Measurements from ENCODE around the gene NUDT2.
"Not testable (repeated sequence)": the region's sequence is repeated elsewhere in the genome, so short reads cannot be mapped to it uniquely, and the experiment has no call there.

The NUDT2 gene

GRCh38 chr9:34328987-34329832 lies at the start of gene NUDT2, which contains the start of gene KIF24:
NUDT2 (plus strand) TSS chr9:34329569; CDS start chr9:34339040, 9,471 bp downstream.
KIF24 (minus strand) TSS chr9:34329268; CDS start chr9:34311346, 17,922 bp downstream.
- peaks cover 2% of the 10 kb centered on the region for H3K36me3 Mint-ChIP-seq (ENCODE audit: low read depth)
- DNase-seq (peak; percentile 96), ATAC-seq (peak; percentile 97)
- H3K27me3 Mint-ChIP-seq: peaks cover 2% of the 10 kb centered on the region
- peaks cover 41% of the 10 kb centered on the region for H3K4me1 Mint-ChIP-seq
- peak within 1 kb of the TSS; percentile 94 for H3K4me3 Mint-ChIP-seq
- H3K9me3 Mint-ChIP-seq: no peaks in the 10 kb centered on the region
- peak within 1 kb of the TSS; percentile 96 for H3K27ac Mint-ChIP-seq

- Mint-ChIP-seq H3K27ac (no peak overlapping the region), H3K9me3 (no peaks in the 10 kb centered on the region), H3K4me3 (no peak overlapping the region), H3K27me3 (no peaks in the 10 kb centered on the region), H3K36me3 (ENCODE audit: low read depth) (peaks cover 7% of the 10 kb centered on the region), H3K4me1 (peaks cover 4% of the 10 kb centered on the region)
- DNase-seq: no peak
- no peak for ATAC-seq
These were observed 47.3 kb upstream of the NUDT2 start for GRCh38 chr9:34282096-34282495.

GRCh38 chr9:34289159-34289558 lies 40.2 kb upstream of the NUDT2 start:
- no peaks in the 10 kb centered on the region for H3K27me3 Mint-ChIP-seq
- no peak overlapping the region for H3K27ac Mint-ChIP-seq

GRCh38 chr9:34291023-34291422 lies 38.3 kb upstream of the NUDT2 start:
- ATAC-seq (no peak), DNase-seq (no peak)
- Mint-ChIP-seq H3K36me3 (ENCODE audit: low read depth) (peaks cover 4% of the 10 kb centered on the region), H3K27me3 (no peaks in the 10 kb centered on the region), H3K9me3 (no peaks in the 10 kb centered on the region), H3K4me3 (no peak overlapping the region), H3K4me1 (no peaks in the 10 kb centered on the region), H3K27ac (no peak overlapping the region)

More at GRCh38 chr9:34289159-34289558, 40.2 kb upstream of the NUDT2 start:
- Mint-ChIP-seq H3K36me3 (ENCODE audit: low read depth) (peaks cover 4% of the 10 kb centered on the region), H3K4me1 (no peaks in the 10 kb centered on the region), H3K9me3 (no peaks in the 10 kb centered on the region), H3K4me3 (no peak overlapping the region)
- ATAC-seq (no peak), DNase-seq (no peak)

DNA sequence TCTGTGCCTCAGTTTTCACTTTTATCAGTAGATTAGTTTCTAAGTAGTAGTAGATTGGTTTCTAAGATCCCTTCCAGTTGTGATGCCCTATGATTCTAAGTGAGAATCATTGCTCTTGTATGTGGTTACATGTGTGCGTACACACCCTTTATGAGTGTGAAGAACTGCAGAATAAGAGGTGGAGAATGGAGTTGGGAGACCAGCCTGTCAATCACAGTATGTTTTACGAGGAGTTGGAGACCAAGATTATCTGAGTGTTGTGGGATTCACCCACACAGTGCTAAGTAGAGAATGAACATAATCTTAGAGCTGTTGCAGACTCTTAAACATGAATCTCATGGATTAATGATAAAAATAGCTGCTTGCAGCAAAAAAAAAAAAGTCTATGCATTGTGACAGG lies 37.9 kb upstream of the NUDT2 start:
- DNase-seq (no peak), ATAC-seq (no peak)
- H3K36me3 Mint-ChIP-seq (ENCODE audit: low read depth): peaks cover under 1% of the 10 kb centered on the region
- no peaks in the 10 kb centered on the region for H3K9me3 Mint-ChIP-seq
- no peaks in the 10 kb centered on the region for H3K27me3 Mint-ChIP-seq
- no peaks in the 10 kb centered on the region for H3K4me1 Mint-ChIP-seq
- H3K27ac Mint-ChIP-seq: no peak overlapping the region
- H3K4me3 Mint-ChIP-seq: no peak overlapping the region

GRCh38 chr9:34292552-34292951 lies 36.8 kb upstream of the NUDT2 start:
- H3K4me3 Mint-ChIP-seq: no peak overlapping the region
- no peaks in the 10 kb centered on the region for H3K27me3 Mint-ChIP-seq
- ATAC-seq (no peak), DNase-seq (no peak)
- H3K36me3 Mint-ChIP-seq (ENCODE audit: low read depth): no peaks in the 10 kb centered on the region
- no peaks in the 10 kb centered on the region for H3K4me1 Mint-ChIP-seq
- H3K27ac Mint-ChIP-seq: no peak overlapping the region
- H3K9me3 Mint-ChIP-seq: no peaks in the 10 kb centered on the region

DNA sequence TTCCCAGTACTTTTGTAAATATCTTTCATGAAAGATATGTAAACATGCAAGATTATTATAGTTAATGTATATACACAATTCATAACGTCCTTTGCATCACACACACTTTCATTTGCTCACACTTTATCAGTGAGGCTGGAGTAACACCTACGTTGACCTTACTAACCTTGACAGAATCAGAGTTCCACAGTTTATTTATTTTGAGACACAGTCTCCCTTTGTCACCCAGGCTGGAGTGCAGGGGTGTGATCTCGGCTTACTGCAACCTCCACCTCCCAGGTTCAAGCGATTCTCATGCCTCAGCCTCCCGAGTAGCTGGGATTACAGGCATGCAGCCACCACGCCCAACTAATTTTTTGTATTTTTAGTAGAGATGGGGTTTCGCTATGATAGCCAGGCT lies 28.3 kb upstream of the NUDT2 start:
- H3K27ac Mint-ChIP-seq; H3K27me3 Mint-ChIP-seq; ATAC-seq; DNase-seq; H3K36me3 Mint-ChIP-seq (ENCODE audit: low read depth); H3K4me1 Mint-ChIP-seq; H3K4me3 Mint-ChIP-seq; H3K9me3 Mint-ChIP-seq: not testable (repeated sequence)

DNA sequence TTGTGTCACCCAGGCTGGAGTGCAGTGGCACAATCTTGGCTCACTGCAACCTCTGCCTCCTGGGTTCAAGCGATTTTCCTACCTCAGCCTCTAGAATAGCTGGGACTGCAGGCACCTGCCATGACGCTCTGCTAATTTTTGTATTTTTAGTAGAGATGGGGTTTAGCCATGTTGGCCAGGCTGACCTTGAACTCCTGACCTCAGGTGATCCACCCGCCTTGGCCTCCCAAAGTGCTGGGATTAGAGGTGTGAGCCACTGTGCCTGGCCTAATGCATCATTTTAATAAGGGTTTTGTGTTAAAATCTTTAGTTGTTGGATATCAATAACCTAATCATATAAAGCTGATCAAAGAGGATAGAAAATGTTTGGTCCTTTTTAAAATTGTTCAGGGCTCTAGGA lies 21.1 kb upstream of the NUDT2 start:
- H3K27ac Mint-ChIP-seq; H3K4me1 Mint-ChIP-seq; DNase-seq; ATAC-seq; H3K36me3 Mint-ChIP-seq (ENCODE audit: low read depth); H3K9me3 Mint-ChIP-seq; H3K4me3 Mint-ChIP-seq; H3K27me3 Mint-ChIP-seq: not testable (repeated sequence)

DNA sequence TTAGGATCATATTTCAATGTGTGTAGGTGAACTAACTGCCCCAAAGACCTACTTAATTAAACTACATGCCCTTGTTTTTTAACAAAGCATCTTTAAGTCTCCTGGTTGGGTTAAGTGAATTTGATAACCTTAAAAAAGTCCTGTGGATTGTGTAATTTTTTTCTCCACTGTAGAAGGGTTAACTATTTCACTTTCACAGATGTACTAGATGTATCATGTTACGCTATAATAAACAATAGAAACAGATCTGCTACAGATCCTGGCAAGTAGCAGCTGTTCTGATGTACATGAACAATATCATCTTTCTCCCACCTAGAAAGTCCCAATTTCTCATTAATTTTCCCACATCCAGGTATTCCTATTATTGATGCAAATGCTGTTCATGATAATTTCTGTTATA lies 19.2 kb upstream of the NUDT2 start:
- Mint-ChIP-seq H3K4me1 (no peaks in the 10 kb centered on the region), H3K27ac (no peak overlapping the region), H3K36me3 (ENCODE audit: low read depth) (peaks cover 5% of the 10 kb centered on the region), H3K9me3 (no peaks in the 10 kb centered on the region), H3K4me3 (no peak overlapping the region), H3K27me3 (no peaks in the 10 kb centered on the region)
- no peak for ATAC-seq
- no peak for DNase-seq

DNA sequence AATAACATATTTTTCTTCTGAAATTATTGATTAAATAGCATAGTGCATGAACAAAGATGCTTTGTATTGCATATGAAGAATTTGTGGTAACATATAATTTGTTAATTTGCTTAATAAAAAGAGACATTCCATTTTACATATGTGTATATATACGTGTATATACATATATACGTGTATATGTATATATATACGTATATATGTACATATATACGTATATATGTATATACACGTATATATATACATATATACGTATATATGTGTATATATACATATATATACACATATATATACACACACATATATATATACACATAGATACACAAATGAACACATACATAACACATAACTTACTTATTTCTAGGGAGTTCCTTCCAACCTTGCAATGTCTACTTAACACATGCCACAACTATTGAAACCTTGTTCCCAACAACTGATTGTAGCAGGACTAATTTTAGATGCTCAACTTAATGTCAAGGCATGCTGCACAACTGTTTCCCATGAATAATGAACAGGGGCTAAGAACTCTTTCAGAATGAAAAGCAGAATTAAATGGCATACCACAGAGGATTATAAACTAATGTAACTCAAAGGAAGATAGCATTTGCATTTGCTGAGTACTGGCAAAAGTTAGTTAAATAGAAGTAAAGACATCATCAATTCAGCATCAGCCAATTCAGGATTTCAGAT lies 17.7 kb upstream of the NUDT2 start:
- Mint-ChIP-seq H3K27ac (no peak overlapping the region), H3K4me1 (peaks cover 2% of the 10 kb centered on the region), H3K27me3 (no peaks in the 10 kb centered on the region), H3K9me3 (no peaks in the 10 kb centered on the region), H3K4me3 (no peak overlapping the region), H3K36me3 (ENCODE audit: low read depth) (no peaks in the 10 kb centered on the region)
- DNase-seq (no peak), ATAC-seq (no peak)

DNA sequence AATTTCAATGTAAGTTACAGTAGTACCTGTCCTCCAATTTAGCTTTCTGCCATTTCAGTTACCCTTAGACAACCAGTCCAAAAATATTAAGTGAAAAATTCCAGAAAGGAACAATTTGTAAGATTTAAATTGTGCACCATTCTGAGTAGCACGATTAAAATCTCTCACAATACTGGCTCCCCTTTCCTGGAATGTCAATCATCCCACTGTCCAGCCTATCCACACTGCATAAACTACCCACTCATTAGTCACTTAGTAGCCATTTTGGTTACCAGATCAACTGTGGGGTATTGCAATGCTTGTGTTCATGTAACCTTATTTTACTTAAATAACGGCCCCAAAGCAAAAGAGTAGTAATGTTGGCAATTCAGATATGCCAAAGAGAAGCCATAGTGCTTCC lies 11.9 kb upstream of the NUDT2 start:
- H3K27ac Mint-ChIP-seq: no peak overlapping the region
- no peak overlapping the region for H3K4me3 Mint-ChIP-seq
- H3K4me1 Mint-ChIP-seq: peaks cover 6% of the 10 kb centered on the region
- H3K36me3 Mint-ChIP-seq (ENCODE audit: low read depth): peaks cover 5% of the 10 kb centered on the region
- ATAC-seq (no peak), DNase-seq (no peak)
- no peaks in the 10 kb centered on the region for H3K9me3 Mint-ChIP-seq
- no peaks in the 10 kb centered on the region for H3K27me3 Mint-ChIP-seq

- DNase-seq: no peak
- peaks cover 6% of the 10 kb centered on the region for H3K4me1 Mint-ChIP-seq
- H3K4me3 Mint-ChIP-seq: no peak overlapping the region
- no peak for ATAC-seq
- H3K9me3 Mint-ChIP-seq: no peaks in the 10 kb centered on the region
- no peak overlapping the region for H3K27ac Mint-ChIP-seq
- H3K27me3 Mint-ChIP-seq: no peaks in the 10 kb centered on the region
- H3K36me3 Mint-ChIP-seq (ENCODE audit: low read depth): peaks cover 5% of the 10 kb centered on the region
These were observed 11.1 kb upstream of the NUDT2 start for GRCh38 chr9:34318163-34318790.

GRCh38 chr9:34321451-34321850 lies 7.9 kb upstream of the NUDT2 start:
- no peaks in the 10 kb centered on the region for H3K9me3 Mint-ChIP-seq
- no peak for ATAC-seq
- H3K27ac Mint-ChIP-seq: no peak overlapping the region
- H3K36me3 Mint-ChIP-seq (ENCODE audit: low read depth): peaks cover 5% of the 10 kb centered on the region
- no peaks in the 10 kb centered on the region for H3K27me3 Mint-ChIP-seq
- no peak overlapping the region for H3K4me3 Mint-ChIP-seq
- DNase-seq: no peak
- peaks cover 4% of the 10 kb centered on the region for H3K4me1 Mint-ChIP-seq

DNA sequence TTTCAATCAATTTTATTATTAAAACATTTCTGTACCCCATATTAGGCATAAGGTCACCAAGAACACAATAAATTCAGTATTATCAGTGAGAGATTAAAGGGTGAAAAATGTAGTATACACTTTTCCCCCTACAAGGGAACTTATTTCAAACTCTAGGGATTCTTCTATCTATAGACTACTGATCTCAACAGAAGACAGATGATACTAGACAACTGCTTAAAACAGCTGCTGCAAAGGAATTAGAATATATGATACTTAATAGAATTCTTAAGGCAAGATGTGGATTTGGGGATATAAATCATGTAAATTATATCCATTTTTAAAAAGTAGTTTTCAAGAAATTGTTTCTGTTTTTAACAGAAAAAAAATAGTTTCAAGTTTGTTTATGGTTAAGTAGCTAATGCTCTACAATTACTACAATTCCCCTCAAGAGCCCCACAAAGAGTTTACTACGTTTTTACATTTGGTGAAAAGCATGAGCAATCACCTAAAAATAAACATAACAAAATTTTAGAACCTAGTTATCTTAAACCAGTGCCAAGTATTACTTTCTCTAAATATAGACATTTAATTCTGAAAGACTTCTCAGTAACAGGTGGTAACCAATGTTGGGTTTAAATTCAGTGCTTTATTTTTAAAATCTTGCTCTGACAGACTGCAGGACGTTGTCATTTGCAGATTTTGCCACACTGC lies 6.3 kb upstream of the NUDT2 start:
- ATAC-seq: no peak
- no peak overlapping the region for H3K4me3 Mint-ChIP-seq
- no peak for DNase-seq
- no peak overlapping the region for H3K27ac Mint-ChIP-seq
- peaks cover 5% of the 10 kb centered on the region for H3K36me3 Mint-ChIP-seq (ENCODE audit: low read depth)
- no peaks in the 10 kb centered on the region for H3K27me3 Mint-ChIP-seq
- no peaks in the 10 kb centered on the region for H3K9me3 Mint-ChIP-seq
- H3K4me1 Mint-ChIP-seq: peaks cover 12% of the 10 kb centered on the region

All from activated naive CD8-positive, alpha-beta T cell treated with anti-CD3 and anti-CD28 coated beads, Interleukin-2, amount 50 U/mL, for 24 hours (primary cell).